ENCODE results near the gene PTPN6.

Gene PTPN6

DNA sequence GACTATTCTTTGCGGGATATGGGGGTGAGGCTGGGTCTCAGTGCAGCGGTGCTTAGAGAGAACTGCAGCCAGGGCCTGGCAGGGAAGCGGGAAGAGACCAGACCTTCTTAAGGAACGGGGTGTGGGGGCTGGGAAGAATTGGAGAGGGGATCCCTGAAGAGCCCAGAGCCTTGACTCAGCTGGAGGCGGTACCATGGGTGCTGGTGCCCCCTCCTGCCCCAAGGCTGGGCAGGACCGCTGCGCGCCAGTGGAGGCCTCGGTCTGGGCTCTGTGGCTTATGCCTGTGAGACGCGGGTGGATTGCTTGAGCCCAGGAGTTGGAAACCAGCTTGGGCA lies 8.9 kb upstream of the PTPN6 start:
- DNase-seq = peak; percentile 61

GRCh38 chr12:6943389-6943721 lies 7.8 kb upstream of the PTPN6 start:
- peak; percentile 92 for DNase-seq

DNA sequence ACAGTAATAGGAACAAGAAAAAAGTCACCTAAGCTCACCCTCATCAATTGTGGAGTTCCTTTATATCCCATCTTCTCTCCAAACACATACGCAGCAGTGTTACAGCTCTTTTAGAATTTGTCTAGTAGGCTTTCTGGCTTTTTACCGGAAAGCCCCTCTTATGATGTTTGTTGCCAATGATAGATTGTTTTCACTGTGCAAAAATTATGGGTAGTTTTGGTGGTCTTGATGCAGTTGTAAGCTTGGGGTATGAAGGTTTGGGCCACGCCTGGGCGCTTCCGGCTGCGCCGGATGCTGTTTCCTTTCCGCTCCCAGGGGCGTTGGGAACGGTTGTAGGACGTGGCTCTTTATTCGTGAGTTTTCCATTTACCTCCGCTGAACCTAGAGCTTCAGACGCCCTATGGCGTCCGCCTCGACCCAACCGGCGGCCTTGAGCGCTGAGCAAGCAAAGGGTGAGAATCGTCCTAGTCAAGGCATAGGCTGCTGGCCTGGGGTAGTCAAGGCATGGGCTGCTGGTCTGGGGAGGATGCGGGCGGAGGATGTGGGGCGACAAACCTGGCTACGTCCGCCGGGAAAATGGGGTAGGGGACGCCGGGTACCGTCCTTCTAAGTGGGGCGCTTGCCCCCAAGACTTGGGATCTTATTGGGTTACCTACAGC lies 7.3 kb upstream of the PTPN6 start, which contains the start of the genes C12orf57 and RNU7-1:
Gene C12orf57, plus strand, starts transcription at position 301 of the 659 bp plus-strand sequence. Its CDS starts 100 bp downstream, at position 401.
Gene RNU7-1, plus strand, starts transcription at position 95 of the 659 bp plus-strand sequence.
- peak; percentile 92 for DNase-seq

DNA sequence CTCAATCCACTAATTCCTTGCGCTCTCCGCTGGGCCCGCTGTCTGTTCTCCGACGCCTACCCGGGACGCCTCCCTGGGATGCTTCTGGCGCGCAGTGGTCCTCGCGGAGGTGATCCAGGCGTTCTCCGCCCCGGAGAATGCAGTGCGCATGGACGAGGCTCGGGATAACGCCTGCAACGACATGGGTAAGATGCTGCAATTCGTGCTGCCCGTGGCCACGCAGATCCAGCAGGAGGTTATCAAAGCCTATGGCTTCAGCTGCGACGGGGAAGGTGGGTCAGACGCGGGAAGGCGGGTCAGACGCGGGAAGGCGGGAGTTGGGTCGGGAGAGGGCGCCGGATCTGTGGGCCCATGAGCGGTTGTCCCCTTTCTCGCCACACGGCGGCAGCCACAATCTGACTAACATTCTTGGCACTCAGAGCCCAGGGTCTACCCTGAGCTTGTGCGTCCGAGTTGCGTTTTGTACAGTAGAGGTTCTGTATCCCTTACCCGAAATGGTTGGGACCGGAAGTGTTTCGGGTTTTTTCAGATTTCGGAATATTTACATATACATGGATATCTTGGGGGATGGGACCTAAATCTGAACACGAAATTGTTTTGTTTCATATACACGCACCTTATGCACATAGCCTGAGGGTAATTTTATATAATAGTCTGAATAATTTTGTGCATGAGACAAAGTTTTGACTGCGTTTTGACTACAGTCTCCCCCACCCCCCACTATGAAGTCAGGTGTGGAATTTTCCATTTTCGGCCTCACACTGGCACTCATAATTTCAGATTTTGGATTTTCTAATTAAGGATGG lies 6.6 kb upstream of the PTPN6 start:
- peak; percentile 95 for DNase-seq

DNA sequence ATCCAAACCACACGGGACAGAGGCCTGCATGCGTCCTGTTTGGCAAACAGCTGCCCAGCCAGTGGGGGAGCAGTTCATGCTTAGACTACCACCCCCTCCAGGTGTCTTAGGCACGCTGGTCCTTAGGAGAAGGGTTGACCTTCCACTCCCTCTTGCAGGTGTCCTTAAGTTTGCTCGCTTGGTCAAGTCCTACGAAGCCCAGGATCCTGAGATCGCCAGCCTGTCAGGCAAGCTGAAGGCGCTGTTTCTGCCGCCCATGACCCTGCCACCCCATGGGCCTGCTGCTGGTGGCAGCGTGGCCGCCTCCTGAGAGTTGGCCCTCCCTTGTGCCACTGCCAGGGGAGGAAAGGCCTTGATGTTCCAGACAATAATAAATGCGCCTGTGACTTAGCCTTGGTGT lies 5.5 kb upstream of the PTPN6 start:
- DNase-seq = no peak

DNA sequence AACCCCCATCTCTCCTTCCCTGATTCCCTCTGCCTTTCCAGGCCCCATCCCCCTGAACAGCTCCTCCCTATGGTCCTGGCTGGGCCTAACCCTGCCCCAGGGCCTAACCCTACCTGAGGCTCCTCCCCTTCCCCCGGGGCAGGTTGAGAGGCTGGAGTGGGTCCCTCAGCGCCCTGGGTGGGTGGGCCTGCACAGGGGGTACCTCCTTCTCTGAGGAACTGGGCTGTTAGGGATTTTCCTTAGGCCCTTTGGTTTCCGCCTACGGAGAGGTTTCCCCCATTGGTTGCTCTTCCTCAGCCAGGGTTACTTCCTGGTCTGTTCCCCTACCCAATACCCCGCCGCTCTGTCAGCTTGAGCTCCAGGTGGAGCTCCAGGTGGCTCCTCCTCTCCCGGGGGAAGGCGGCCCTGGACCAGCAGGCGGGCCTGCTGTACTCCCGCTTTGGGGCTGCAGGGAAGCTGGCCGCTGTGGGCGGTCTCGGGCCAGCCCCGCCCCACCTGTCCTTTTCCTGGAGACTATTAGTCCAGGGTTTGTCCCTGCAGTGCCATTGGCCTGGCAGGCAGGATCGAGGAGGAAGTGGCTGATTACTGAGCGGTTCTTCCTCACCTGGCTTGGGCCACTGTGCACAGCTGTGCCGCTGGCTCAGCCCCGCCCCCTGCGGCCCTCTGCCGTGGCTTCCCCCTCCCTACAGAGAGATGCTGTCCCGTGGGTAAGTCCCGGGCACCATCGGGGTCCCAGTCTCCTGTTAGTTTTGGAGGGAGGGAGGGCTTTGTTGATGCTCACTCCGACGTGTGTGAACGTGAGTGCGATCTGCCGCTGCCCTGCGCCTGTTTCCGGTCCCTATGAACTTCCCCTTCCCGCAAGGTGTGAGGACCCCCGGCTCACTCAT lies 4.9 kb upstream of the PTPN6 start:
- DNase-seq = peak; percentile 86

DNA sequence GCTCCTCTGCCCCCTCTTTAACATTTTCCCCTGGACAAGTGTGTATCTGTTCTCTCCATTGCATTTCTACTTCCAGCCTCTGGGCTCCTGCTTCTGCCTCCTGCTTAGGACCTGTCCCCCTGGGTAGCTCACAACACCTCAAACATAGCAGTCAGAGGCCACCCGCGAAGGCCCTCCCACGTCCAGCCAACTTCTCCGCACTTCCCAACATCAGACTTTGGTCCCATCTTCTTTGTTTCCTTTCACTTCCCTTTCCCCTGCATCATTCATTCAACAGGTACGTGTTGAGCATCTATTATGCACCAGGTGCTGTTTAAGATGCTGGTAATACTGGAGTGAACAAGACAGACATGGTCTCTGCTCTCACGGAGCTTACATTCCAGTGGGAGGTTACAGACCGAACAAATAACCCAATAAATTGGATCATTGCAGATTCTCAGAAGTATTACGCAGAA lies 4.2 kb upstream of the PTPN6 start:
- DNase-seq = no peak

- no peak for DNase-seq
Observed at GRCh38 chr12:6947615-6948014, 3.5 kb upstream of the PTPN6 start.

GRCh38 chr12:6948873-6949594 lies 2.1 kb upstream of the PTPN6 start:
- DNase-seq = peak; percentile 77

DNA sequence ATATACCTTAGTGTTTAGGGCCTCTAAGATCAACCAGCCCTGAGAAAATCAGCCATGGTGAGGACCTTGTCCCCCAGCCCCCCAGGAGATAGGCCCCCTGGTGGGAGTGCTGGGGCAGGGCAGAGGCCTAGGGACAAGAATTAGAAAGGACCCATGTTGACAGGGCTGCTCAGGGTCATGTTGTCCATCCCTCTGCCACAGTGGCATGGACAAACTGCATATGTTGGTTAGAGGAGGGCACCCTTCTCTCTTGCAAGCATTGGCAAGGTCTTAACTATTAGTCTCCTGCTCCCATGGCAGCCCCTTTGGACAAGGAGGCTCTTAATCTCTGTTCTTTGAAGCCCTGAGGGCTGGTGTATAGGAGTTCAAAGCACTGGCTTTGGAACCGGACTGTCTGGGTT lies 755 bp upstream of the PTPN6 start:
- peak; percentile 73 for DNase-seq

GRCh38 chr12:6951551-6952120 lies 480 bp downstream of the PTPN6 start:
- DNase-seq = no peak

DNA sequence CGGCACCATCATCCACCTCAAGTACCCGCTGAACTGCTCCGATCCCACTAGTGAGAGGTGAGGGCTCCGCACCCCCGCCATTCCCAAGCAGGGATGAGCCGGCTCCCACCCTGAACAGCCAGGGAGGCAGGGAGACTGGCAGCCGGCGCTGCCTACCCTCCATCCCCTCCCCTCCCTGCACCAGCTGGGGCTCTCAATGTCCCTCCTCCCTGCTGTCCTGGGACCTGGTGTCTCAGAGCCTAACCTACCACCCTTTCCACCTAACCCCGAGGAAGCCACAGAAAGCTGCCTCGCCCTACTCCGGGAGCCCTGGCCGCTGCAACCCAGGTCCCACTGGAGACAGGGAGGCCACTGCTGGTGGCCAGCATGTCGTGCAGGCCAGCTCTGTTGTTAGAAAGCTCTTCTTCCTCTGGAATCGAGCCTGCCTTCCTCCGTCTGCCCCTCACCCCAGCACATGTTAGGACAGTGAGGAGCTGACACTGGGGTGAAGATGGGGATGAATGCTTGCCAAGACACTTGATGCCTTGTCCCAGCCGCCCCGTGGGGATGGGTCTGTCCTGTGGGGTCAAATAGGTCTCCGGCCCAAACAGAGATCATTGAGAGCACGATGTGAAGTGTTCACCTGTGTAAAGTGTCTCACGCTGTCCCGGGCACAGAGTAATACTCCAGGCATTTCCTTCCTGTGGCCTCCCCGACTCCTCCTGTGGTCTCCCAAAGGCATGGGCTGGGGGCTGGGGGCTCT lies 1.1 kb downstream of the PTPN6 start:
- peak; percentile 76 for DNase-seq

DNA sequence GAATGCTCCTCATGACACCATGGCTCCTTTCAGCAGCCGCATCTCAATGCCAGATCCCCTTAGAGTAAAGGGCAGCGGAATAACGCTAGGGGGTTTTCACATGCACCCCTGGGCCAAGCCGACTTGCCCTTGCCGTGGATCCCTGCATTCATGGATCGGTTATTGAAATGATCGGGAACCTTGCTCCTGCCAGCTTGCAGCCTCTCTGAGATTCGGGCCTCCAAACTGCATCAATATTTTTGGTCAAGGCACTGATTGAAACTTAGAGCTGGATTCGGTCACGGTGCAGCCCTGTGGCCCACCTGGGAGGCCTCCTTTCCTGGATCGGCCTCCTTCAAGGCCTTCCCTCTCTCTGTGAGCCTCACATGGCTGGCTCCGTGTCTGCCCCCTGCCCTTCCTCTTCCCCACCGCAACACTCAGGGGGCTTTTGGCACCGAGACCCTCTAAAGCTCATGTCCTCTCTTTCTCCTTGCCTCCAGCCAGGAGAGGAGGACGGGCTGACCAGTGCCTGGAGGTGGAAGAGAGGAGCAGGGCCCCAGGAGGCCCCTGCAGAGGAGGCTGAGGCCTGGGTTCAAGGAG lies 1.8 kb downstream of the PTPN6 start:
- peak; percentile 77 for DNase-seq

DNA sequence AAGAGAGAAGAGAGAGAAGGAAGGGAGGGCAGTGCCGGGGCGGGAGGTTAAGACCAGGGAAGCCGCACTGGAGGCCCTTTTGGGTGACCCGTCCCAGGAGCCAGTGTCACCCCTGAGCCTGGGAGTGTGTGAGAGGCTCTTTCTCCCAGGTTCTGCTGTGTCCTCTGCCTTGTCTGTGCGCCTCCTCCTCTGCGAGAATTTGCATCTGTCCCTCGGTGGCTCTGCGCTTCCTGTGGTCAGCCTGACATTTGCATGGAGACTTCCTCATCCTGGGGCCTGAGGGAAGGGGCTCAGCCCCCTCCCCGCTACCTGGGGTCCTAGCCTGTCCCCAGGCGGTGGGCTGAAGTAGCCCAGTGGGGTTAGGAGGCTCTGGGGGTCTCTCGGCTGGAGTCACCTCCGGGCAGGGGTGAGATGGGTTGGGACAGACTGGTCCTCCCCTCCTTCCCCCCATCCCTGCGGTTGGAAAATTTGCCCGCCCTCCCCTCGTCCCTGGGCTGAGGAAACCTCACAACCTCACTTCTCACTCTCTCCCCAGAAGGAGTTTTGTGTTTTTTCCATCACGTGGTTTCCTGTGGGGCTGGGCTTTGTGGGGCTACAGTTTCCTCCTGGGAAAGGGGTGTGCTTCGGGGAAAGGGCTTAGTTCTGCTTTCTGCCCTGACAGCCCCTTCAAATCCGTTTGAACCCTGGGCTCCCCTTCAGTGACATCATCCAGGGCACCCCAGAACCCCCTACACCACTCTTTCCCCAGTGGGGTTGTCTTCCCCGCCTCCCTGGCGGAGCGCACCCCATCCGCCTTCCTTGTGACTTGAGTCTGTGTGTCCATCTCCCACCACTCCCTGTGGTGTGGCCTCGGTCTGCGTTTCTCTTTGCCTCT lies 2.5 kb downstream of the PTPN6 start:
- DNase-seq = peak; percentile 94

DNA sequence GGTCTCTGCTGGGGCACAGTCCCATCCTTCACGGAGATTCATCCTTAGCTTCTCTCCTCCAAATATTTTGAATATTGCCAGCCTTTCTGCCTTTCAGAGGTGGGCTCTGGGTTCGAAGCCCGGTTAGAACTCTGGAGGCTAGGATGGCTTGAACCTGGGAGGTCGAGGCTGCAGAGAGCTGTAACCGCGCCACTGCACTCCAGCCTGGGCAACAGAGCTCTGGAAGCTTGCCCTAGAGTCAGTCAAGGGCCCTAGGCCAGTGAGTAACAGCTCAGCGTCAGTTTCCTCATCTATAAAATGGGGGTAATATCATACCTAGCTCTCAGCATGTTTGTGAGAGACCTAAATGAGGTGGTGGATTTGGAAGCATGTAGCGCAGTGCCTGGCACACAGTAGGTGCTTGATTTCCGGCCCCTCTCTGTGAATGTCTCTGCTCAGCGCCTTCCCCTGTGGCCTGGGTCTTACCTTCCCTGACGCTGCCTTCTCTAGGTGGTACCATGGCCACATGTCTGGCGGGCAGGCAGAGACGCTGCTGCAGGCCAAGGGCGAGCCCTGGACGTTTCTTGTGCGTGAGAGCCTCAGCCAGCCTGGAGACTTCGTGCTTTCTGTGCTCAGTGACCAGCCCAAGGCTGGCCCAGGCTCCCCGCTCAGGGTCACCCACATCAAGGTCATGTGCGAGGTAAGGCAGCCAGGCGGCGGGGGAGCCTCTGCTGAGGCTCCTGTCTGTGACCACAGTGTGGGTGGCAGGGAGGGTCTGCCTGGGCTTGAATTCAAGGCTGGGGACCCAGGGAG lies 3.4 kb downstream of the PTPN6 start:
- no peak for DNase-seq

GRCh38 chr12:6955108-6956020 lies 4.2 kb downstream of the PTPN6 start:
- DNase-seq = no peak

GRCh38 chr12:6956021-6956727 lies 5.0 kb downstream of the PTPN6 start:
- DNase-seq = peak; percentile 69

Measured in activated effector memory CD4-positive, alpha-beta T cell treated with anti-CD3 and anti-CD28 coated beads, Interleukin-2, amount 50 U/mL, for 16 hours (primary cell).